ENCODE data around the gene ZBTB45.
"Not testable (repeated sequence)": the region's sequence is repeated elsewhere in the genome, so short reads cannot be mapped to it uniquely, and the experiment has no call there.

The ZBTB45 gene

DNA sequence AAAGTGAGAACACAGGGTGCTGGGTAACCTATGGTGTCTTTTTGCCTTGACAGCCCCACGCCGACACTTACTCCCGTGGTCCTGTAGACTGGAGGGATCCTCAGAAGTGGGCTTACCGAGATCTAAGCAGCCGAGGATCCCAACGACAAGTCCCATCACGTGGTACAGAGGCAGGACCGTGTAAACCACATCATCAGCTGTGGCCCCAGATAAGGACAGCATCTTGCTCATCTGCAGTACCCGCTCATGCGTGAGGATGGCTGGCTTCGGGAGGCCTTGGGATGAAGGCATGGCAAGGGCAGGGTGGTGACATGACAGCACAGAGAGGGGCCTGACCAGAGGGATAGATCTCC lies 9.9 kb downstream of the ZBTB45 start:
- no peak for DNase-seq

GRCh38 chr19:58507602-58508223 lies 11.9 kb downstream of the ZBTB45 start:
- DNase-seq = not testable (repeated sequence)

- no peak for DNase-seq
These were observed 19.4 kb downstream of the ZBTB45 start for GRCh38 chr19:58500242-58500641.

DNA sequence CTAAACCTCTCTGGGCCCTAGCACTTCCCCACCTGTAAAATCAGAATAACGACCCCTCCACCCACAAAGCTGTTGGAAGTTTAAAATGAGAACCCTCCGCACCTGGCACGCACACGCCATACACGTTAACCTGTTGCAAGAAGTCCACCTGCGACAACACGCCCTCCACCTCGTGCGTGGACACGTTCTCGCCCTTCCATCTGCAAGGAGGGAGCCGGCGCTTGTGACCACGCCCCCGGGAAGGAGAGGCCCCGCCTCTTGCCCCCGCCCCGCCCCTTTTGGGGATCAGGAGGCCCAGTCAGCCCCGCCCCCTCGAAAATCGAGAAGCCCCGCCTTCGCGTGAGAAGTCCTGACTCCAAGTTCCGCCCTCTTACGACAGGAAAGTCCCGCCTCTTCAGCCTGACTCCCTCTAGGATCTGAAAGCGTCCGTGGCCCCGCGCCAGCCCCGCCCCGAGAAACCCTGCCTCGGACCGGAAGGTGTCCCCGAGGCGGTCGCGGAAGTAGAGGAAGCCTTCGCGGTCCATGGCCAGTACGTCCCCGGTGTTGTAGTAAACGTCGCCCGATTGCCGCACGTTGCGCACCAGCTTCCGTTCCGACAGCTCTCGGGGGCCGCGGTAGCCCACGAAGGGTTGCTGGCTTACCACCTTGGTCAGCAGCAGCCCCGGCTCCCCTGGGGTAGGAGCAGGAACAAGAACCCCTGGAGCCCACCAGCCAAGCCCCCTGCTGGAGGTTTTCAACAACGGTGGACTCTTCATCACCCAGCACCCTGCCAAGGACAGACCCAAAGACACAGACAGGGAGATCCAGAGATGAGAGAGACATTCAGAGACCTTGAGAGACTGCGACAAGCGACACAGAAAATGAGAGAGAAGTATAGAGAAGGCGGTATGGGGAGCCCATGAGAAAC lies 20.3 kb downstream of the ZBTB45 start:
- DNase-seq = peak; percentile 97

GRCh38 chr19:58498316-58499020 lies 21.1 kb downstream of the ZBTB45 start:
- no peak for DNase-seq

DNA sequence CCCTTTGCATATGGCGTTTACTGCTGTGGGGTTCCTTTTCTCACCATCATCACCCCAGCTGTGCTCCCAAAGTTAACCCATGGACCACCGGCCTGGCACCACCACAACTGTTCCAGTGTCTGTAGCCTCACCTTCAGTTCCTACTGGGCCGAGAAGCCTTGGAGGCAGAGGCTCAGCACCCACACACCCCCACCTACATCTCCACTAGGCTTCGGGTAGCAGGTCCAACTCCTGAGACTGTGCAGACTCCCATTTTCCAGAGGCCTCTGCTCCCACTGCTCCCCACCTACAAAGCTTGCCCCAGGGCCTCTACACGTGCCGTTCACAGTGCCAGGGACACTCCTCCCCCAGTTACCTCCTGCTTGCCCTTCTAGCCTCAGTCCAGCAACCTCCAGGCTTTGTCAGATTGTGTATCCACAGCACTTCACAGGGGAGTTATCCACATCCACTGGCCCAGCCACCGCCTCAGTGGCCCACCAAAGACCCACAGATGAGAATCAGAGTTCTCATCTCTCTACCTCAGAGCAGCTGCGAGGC lies 21.9 kb downstream of the ZBTB45 start:
- DNase-seq = no peak

DNA sequence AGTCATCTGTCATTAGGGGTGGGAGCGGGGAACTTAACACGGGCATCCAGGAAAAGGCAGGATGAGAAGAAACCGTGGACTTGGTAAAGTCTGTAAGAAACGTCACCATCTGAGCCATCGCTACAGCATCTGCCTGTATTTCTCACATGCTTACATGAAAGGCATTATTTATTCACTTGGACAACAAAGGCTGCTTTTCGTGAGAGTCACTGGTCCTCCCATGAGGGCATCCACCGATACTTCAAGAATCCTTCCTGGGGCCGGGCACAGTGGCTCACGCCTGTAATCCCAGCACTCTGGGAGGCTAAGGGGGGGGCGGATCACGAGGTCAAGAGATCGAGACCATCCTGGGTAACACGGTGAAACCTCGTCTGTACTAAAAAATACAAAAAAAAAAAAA lies 27.3 kb downstream of the ZBTB45 start:
- DNase-seq = no peak

DNA sequence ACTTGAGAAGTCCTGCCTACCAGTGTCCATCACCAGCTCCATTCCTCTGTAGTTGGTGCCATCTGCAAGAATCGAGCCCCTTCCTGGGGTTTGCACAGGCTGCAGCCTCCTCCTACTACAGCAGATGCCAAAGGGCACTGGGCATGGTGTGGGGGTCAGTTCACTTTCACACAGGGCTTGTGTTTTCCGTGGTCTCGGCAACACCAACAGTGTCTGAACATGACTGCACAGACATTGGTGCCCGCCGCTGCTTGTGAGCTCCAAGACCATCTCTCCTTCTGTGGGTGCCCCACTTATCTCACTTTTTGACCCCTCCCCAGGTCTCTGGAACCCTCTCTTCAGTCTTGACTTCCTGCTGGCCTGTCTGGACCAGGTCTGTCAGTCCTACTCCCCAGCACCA lies 28.2 kb downstream of the ZBTB45 start:
- no peak for DNase-seq

DNA sequence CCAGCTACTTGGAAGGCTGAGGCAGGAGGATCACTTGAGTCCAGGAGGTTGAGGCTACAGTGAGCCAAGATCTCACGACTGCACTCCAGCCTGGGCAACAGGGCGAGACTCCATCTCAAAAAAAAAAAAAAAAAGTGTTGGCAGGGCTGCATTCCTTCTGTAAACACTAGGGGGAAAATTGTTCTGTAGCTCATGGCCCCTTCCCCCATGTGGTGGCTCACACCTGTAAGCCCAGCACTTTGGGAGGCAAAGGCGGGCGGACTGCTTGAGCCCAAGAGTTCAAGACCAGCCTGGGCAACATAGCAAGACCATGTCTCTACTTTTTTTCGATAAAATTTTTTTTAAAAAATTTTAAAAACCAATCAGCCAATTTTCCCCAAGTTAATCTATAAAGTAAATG lies 35.3 kb downstream of the ZBTB45 start:
- not testable (repeated sequence) for DNase-seq

GRCh38 chr19:58483776-58484175 lies 35.8 kb downstream of the ZBTB45 start:
- DNase-seq = no peak

DNA sequence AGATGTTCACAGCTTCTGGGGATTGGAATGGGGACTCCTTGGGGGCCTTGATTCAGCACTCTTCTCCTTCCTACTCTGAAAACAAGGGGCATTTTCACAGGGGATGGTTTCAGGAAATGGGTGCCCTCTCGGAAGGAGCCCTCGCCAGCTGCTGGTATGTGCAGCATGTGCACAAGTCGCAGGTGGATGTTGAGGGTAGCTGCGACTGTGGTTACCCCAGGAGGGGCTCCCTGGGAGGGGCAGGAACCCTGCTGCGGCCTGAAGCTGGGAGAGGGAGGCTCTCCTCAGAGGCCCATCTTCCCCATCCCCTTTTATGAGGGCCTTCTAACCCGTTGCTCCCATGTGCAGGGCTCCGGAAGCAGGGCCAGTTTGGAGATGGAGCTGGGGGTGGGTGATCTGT lies 37.2 kb downstream of the ZBTB45 start:
- DNase-seq = no peak

- no peak for DNase-seq
These were observed 38.8 kb downstream of the ZBTB45 start for GRCh38 chr19:58480831-58481230.

DNA sequence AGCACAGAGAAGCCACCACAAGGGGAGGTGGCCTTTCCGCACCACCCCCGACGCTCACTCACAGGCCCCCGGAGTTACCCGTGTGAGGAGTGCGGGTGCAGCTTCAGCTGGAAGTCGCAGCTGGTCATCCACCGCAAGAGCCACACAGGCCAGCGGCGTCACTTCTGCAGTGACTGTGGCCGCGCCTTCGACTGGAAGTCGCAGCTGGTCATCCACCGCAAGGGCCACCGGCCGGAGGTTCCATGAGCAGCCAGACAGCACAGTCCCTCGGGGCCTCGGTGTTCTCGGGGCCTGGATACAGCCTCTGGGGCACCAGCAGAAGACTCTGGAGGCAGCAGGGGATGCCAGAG lies 39.2 kb downstream of the ZBTB45 start:
- no peak for DNase-seq

- DNase-seq = no peak
These were observed 39.7 kb downstream of the ZBTB45 start for GRCh38 chr19:58479736-58480480.

GRCh38 chr19:58479303-58479702 lies 40.3 kb downstream of the ZBTB45 start:
- no peak for DNase-seq

GRCh38 chr19:58477871-58478270 lies 41.7 kb downstream of the ZBTB45 start:
- no peak for DNase-seq

GRCh38 chr19:58477130-58477529 lies 42.5 kb downstream of the ZBTB45 start:
- no peak for DNase-seq

GRCh38 chr19:58476498-58477015 lies 43.1 kb downstream of the ZBTB45 start:
- DNase-seq = no peak

GRCh38 chr19:58475714-58476497 lies 43.7 kb downstream of the ZBTB45 start, which contains the start of gene ZNF446:
Gene ZNF446, plus strand, starts transcription at chr19:58476352. Its CDS starts 867 bp downstream, at chr19:58477219.
- DNase-seq = peak; percentile 97

GRCh38 chr19:58474997-58475713 lies 44.5 kb downstream of the ZBTB45 start:
- no peak for DNase-seq
